K562 (cell line): Measurements from ENCODE around the gene ST3GAL3. TPM values are rescaled to one million over a fixed set of nuclear protein-coding genes. Genes with fewer than 3 reads are reported as not detected.

ENCODE experiments used
- ATAC-seq: fragments of 200-7000 bp; cut with Tn5 transposase; 3 replicates; pipeline ENCODE4 v1.9.1; 2020; ENCODE audit warnings: moderate library complexity
- BruUV-seq: library from RNA; stranded (reverse); fragments of 400-500 nt; replicated peaks from 2 replicates; lab custom pipeline; 2021; lab: Mats Ljungman, UMichigan
- CTCF ChIA-PET: fragments of 300-600 bp; formaldehyde crosslinking; extraction: SDS; loops from one replicate; lab custom pipeline; 2021; ENCODE audit warnings: low intra/inter-chr PET ratio; lab: Yijun Ruan, JAX
- POLR2A ChIA-PET: fragments of 300-600, 350-650 bp; sonication (Branson Sonifier 250); formaldehyde crosslinking; extraction: SDS; loops from one replicate; lab custom pipeline; 2021; ENCODE audit warnings: antibody characterized with exemption, inconsistent platforms; lab: Yijun Ruan, JAX
- DNase-seq, 4 experiments: peaks; one replicate each; pipeline versions ENCODE4 v3.0.0 to v3.0.0-alpha.2; 2011 to 2018; ENCODE audit warnings: low spot score in 3 of 4, mixed read lengths in 3 of 4; ENCODE audit errors: extremely low read depth in 1 of 4
- FAIRE-seq: peaks from 2 replicates; lab custom pipeline; 2011; peaks lifted over from hg19 to GRCh38; lab: Jason Lieb, UNC
- H2AFZ ChIP-seq: 2 replicates; pipeline ENCODE4 v1.6.0; 2011; ENCODE audit warnings: low read depth, low read length, control low read depth, inconsistent platforms
- H3K27ac ChIP-seq: fragments of 200-600 bp; 3 replicates; pipeline ENCODE4 v1.8.0; 2011; ENCODE audit warnings: low read depth, mild to moderate bottlenecking, control low read depth, inconsistent platforms, low read length, moderate library complexity, mixed read lengths; ENCODE audit errors: extremely low read depth
- H3K27me3 ChIP-seq, 2 experiments: fragments of 300-600 bp in 1 of 2; 2 replicates in 1 of 2; 3 replicates in 1 of 2; pipeline versions ENCODE4 v1.6.0 to v1.8.0; 2011; ENCODE audit warnings: inconsistent platforms in 2 of 2, low read length in 2 of 2, mild to moderate bottlenecking in 1 of 2, mixed read lengths in 1 of 2, moderate library complexity in 1 of 2; ENCODE audit not compliant: control insufficient read depth in 2 of 2, insufficient read depth in 2 of 2
- H3K36me3 ChIP-seq: fragments of 300-600 bp; 3 replicates; pipeline ENCODE4 v1.8.0; 2011; ENCODE audit warnings: mild to moderate bottlenecking, low read length, inconsistent platforms; ENCODE audit not compliant: control insufficient read depth, insufficient read depth
- H3K4me1 ChIP-seq, 2 experiments: fragments of 200-600 bp in 1 of 2; replicated peaks in 1 of 2; 2 replicates in 1 of 2; 3 replicates in 1 of 2; pipeline versions ENCODE4 v1.5.1 to v1.8.0; 2011; ENCODE audit warnings: inconsistent platforms in 2 of 2, low read length in 2 of 2, mild to moderate bottlenecking in 1 of 2, mixed read lengths in 1 of 2, moderate library complexity in 1 of 2; ENCODE audit not compliant: control insufficient read depth in 2 of 2, insufficient read depth in 2 of 2
- H3K4me2 ChIP-seq: 2 replicates; pipeline ENCODE4 v1.6.1; 2011; ENCODE audit warnings: low read length, control low read depth, inconsistent platforms, mixed read lengths; ENCODE audit not compliant: insufficient read depth
- H3K4me3 ChIP-seq: fragments of 200-600 bp; sonication (generic), shearing (Covaris generic); 2 replicates; pipeline ENCODE4 v1.5.1; 2016; ENCODE audit warnings: control low read depth, inconsistent platforms
- H3K79me2 ChIP-seq: fragments of 200-600 bp; 3 replicates; pipeline ENCODE4 v1.8.0; 2011; ENCODE audit warnings: low read length, inconsistent platforms; ENCODE audit not compliant: control insufficient read depth, insufficient read depth
- H3K9ac ChIP-seq, 2 experiments: 2 replicates each; pipeline versions ENCODE4 v1.6.0 to v1.6.1; 2011; ENCODE audit warnings: low read depth in 2 of 2, low read length in 2 of 2, control low read depth in 1 of 2, inconsistent platforms in 1 of 2, mild to moderate bottlenecking in 1 of 2, mixed read lengths in 1 of 2; ENCODE audit not compliant: insufficient read depth in 1 of 2
- H3K9me1 ChIP-seq: one replicate; pipeline ENCODE4 v1.6.0; 2011; ENCODE audit warnings: inconsistent platforms, mild to moderate bottlenecking, low read length, moderate library complexity; ENCODE audit not compliant: control insufficient read depth, insufficient read depth
- H3K9me3 ChIP-seq: replicated peaks from 2 replicates; pipeline ENCODE4 v1.5.1; 2011; ENCODE audit warnings: low read depth, low read length, inconsistent platforms; ENCODE audit not compliant: control insufficient read depth, insufficient read depth
- H4K20me1 ChIP-seq: replicated peaks from 2 replicates; pipeline ENCODE4 v1.6.1; 2011; ENCODE audit warnings: low read length, inconsistent platforms, mixed read lengths; ENCODE audit not compliant: control insufficient read depth, insufficient read depth
- FUS ChIP-seq: fragments of 200-400 bp; formaldehyde crosslinking; optimal IDR thresholded peaks from 2 replicates; pipeline ENCODE3; 2017; ENCODE audit warnings: low read depth, low read length
- GATA2 ChIP-seq: sonication (generic); formaldehyde crosslinking; IDR thresholded peaks from 2 replicates; pipeline ENCODE4 v1.4.0; 2020; ENCODE audit warnings: mild to moderate bottlenecking, missing genetic modification reagents
- HDAC3 ChIP-seq: fragments of 450-650 bp; IDR thresholded peaks from 2 replicates; pipeline ENCODE4 v1.6.1; 2018; ENCODE audit warnings: borderline replicate concordance, mild to moderate bottlenecking, moderate library complexity; ENCODE audit not compliant: partially characterized antibody
- HINFP ChIP-seq: fragments of 450-650 bp; conservative IDR thresholded peaks from 2 replicates; pipeline ENCODE4 v1.6.1; 2016; ENCODE audit warnings: missing genetic modification characterization, low read depth, mild to moderate bottlenecking, control low read depth, missing compliant biosample characterization
- KAT8 ChIP-seq: fragments of 450-650 bp; IDR thresholded peaks from 2 replicates; pipeline ENCODE4 v1.6.1; 2016; ENCODE audit warnings: low read depth, mild to moderate bottlenecking
- MLLT1 ChIP-seq, 2 experiments: fragments of 450-650 bp; IDR thresholded peaks; 2 replicates each; pipeline ENCODE4 v1.6.1; 2016
- NFATC3 ChIP-seq: fragments of 450-650 bp; IDR thresholded peaks from 2 replicates; pipeline ENCODE4 v1.6.1; 2017; ENCODE audit warnings: mild to moderate bottlenecking
- NFYB ChIP-seq: IDR thresholded peaks from 2 replicates; pipeline ENCODE4 v1.6.1; 2011; ENCODE audit warnings: mild to moderate bottlenecking, moderate library complexity; ENCODE audit not compliant: insufficient read length; ENCODE audit errors: extremely low read depth
- RBM34 ChIP-seq: fragments of 200-400 bp; formaldehyde crosslinking; IDR thresholded peaks from 2 replicates; pipeline ENCODE4 v1.6.1; 2018; ENCODE audit warnings: low read length, borderline replicate concordance; ENCODE audit not compliant: insufficient read depth
- RCOR1 ChIP-seq, 2 experiments: IDR thresholded peaks; 2 replicates each; pipeline ENCODE4 v1.6.1; 2012; ENCODE audit warnings: low read depth in 2 of 2, low read length in 2 of 2, borderline replicate concordance in 1 of 2, improper control_type of control experiment in 1 of 2
- SMAD1 ChIP-seq: fragments of 150-350 bp; IDR thresholded peaks from 2 replicates; pipeline ENCODE4 v1.6.1; 2014; ENCODE audit warnings: low read length, low read depth; ENCODE audit not compliant: partially characterized antibody
- ZBTB33 ChIP-seq: sonication (generic); formaldehyde crosslinking; IDR thresholded peaks from 2 replicates; pipeline ENCODE4 v1.8.1; 2023; ENCODE audit warnings: mild to moderate bottlenecking, missing genetic modification reagents
- ZNF12 ChIP-seq: sonication (generic); formaldehyde crosslinking; IDR thresholded peaks from 2 replicates; pipeline ENCODE4 v1.4.0; 2020; ENCODE audit warnings: mild to moderate bottlenecking, missing genetic modification reagents
- WGBS: fragments of 100-300 bp; shearing (Covaris generic); methylation state at CpG from one replicate; pipeline ENCODE4 v1.1.6; 2016; ENCODE audit warnings: low coverage, mixed read lengths; ENCODE audit not compliant: insufficient coverage; ENCODE audit errors: missing lambda C conversion rate; 5-methylcytosine and 5-hydroxymethylcytosine counted together
- in situ Hi-C: fragments of 300-500 bp; cut with MboI; formaldehyde crosslinking; loops from 4 replicates; pipeline ENCODE4 v1.15.0; 2018; ENCODE audit warnings: inconsistent platforms, mixed read lengths
- intact Hi-C: fragments of 100-400 bp; cut with micrococcal nuclease; formaldehyde crosslinking; loops from 2 replicates; pipeline ENCODE4 v1.14.2; 2022
- polyA plus RNA-seq, 8 experiments: library from polyadenylated mRNA; depleted of rRNA in 4 of 8; stranded (reverse) in 5 of 8; unstranded in 3 of 8; fragments of >200 nt; fragmentation: Nextera tagmentation in 2 of 8; fragmentation: Illumina TruSeq in 1 of 8; extraction: Ambion mirVana in 2 of 8; extraction: Trizol in 1 of 8; gene quantifications; 2 replicates each; pipeline versions ENCODE4 v1.2.1 to v1.2.3, GENCODE V29; 2011 to 2014; ENCODE audit warnings: inconsistent platforms in 1 of 8, missing spikeins in 1 of 8
- total RNA-seq, 7 experiments: library from RNA; depleted of rRNA in 6 of 7; stranded (reverse); fragments of >200 nt in 6 of 7; fragmentation: Illumina TruSeq in 2 of 7; extraction: Trizol in 2 of 7; gene quantifications; 2 replicates each; pipeline versions ENCODE4 v1.2.1 to v1.2.3, GENCODE V29; 2011 to 2021; ENCODE audit warnings: low replicate concordance in 1 of 7
- TF ChIP-seq, protein P1 (sequence below): fragments of 450-650 bp; formaldehyde crosslinking; IDR thresholded peaks from 2 replicates; pipeline ENCODE4 v1.4.0; 2022; ENCODE audit warnings: mild to moderate bottlenecking, moderate library complexity

The ST3GAL3 gene
- total and polyA plus RNA-seq, 9 of the 15 experiments (the other 6 are each of a cell fraction or from before 2014, with no cell fraction given): 1.2 to 18.9 (median 11.0) TPM

DNA sequence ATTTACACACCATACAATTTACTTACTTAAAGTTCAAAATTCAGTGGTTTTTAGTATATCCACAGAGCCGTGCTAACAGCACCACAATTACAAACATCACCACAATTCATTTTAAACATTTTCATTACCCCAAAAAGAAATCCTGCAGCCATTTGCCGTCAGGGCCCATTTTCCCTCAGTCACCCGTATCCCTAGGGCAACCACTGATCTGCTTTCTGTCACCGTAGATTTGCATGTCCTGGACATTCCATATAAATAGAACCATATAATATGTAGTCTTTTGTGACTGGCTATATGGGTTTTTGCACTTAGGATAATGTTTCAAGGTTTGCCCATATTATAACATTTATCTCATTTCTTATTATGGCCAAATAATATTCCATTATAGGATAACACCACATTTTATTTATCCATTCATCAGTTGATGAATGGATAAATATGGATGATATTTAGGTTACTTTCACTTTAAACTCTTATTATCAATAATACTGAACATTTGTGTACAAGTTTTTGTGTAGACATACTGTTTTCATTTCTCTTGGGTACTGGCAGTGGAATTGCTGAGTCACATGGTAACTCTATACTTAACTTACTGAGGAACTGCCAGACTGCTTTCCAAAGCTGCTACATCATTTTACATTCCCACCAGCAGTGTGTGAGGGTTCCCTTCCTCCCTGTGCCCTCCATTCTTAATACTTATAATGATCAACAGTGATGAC is 68.9 kb downstream of the ST3GAL3 start:
- peak overlapping the region; percentile 48 for H2AFZ ChIP-seq
- no peaks in the 10 kb centered on the region for H3K9me1 ChIP-seq
- in situ Hi-C loops (no loop called here), intact Hi-C loops (no loop called here)
- H3K4me2 ChIP-seq: peak overlapping the region; percentile 22; the same call in 1 of the 2 replicates
- BruUV-seq: no TSS peak
- peaks cover 5% of the 10 kb centered on the region; the same call in 2 of the 3 replicates for H3K36me3 ChIP-seq
- peak overlapping the region; percentile 59 for H3K27ac ChIP-seq
- no peak overlapping the region for H3K9ac ChIP-seq
- H3K9me3 ChIP-seq: no peaks in the 10 kb centered on the region
- no peak overlapping the region for H3K4me3 ChIP-seq
- POLR2A ChIA-PET: interaction anchor here (0.8 to 1.7 kb wide), 2 partner anchors 10 to 11 kb away, joined by 3 to 9 read pairs; no protein-coding TSS in a partner anchor
- peak; percentile 68 for FAIRE-seq
- peak; percentile 94 for ATAC-seq
- DNase-seq: peak in 1 of 4 experiments; percentile 66
- 77% methylated on average over 4 of the region's 4 CpGs for WGBS
- CTCF ChIA-PET: no interaction called here
- H3K27me3 ChIP-seq: no peaks in the 10 kb centered on the region
- H3K4me1 ChIP-seq: peaks cover 4 to 14% of the 10 kb centered on the region in 2 experiments; a peak in 4 of 5 replicates
- no peaks in the 10 kb centered on the region for H4K20me1 ChIP-seq
- H3K79me2 ChIP-seq: no peaks in the 10 kb centered on the region
- TF ChIP-seq FUS (no peak), RCOR1 (IDR thresholded peaks at IDR 0.05; ENCODE audit: borderline replicate concordance in 1 of 2, low read depth in 2 of 2, low read length in 2 of 2) (0 out of 4 replicates have a peak, but pooled peaks of 1 of the 2 experiments have one; percentile 32), SMAD1 (no peak), NFYB (no peak), KAT8 (no peak), NFATC3 (no peak), MLLT1 (IDR thresholded peaks at IDR 0.05) (0 out of 4 replicates have a peak, but pooled peaks of 1 of the 2 experiments have one; percentile 14), ZBTB33 (CRISPR knock-in tag) (no peak), HDAC3 (no peak), GATA2 (CRISPR knock-in tag) (no peak), HINFP (tag) (no peak), ZNF12 (CRISPR knock-in tag) (no peak), RBM34 (no peak)
- TF ChIP-seq, protein P1, sequence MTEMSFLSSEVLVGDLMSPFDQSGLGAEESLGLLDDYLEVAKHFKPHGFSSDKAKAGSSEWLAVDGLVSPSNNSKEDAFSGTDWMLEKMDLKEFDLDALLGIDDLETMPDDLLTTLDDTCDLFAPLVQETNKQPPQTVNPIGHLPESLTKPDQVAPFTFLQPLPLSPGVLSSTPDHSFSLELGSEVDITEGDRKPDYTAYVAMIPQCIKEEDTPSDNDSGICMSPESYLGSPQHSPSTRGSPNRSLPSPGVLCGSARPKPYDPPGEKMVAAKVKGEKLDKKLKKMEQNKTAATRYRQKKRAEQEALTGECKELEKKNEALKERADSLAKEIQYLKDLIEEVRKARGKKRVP (CRISPR knock-in tag): no peak
